Osteoblast (primary cell): ENCODE results near the gene MRC1. TPM values are rescaled to one million over a fixed set of nuclear protein-coding genes. Genes with fewer than 3 reads are reported as not detected.

Experiments
- DNase-seq: peaks from one replicate; pipeline ENCODE4 v3.0.0; 2011; ENCODE audit warnings: low spot score, mixed read lengths; ENCODE audit not compliant: insufficient read length; ENCODE audit errors: missing footprints
- H2AFZ ChIP-seq: 2 replicates; pipeline ENCODE4 v1.6.0; 2011; ENCODE audit warnings: mild to moderate bottlenecking, low read length
- H3K27ac ChIP-seq: 2 replicates; pipeline ENCODE4 v1.5.1; 2011; ENCODE audit warnings: mild to moderate bottlenecking, low read depth, low read length, moderate library complexity
- H3K27me3 ChIP-seq: 2 replicates; pipeline ENCODE4 v1.6.0; 2012; ENCODE audit warnings: mild to moderate bottlenecking, control low read depth, inconsistent platforms, low read length, moderate library complexity; ENCODE audit not compliant: insufficient read depth
- H3K36me3 ChIP-seq: 2 replicates; pipeline ENCODE4 v1.5.1; 2011; ENCODE audit warnings: mild to moderate bottlenecking, low read length, control low read depth, moderate library complexity; ENCODE audit not compliant: insufficient read depth
- H3K4me1 ChIP-seq: 2 replicates; pipeline ENCODE4 v1.5.1; 2011; ENCODE audit warnings: mild to moderate bottlenecking, low read length, control low read depth, moderate library complexity; ENCODE audit not compliant: insufficient read depth
- H3K4me2 ChIP-seq: 2 replicates; pipeline ENCODE4 v1.6.0; 2011; ENCODE audit warnings: mild to moderate bottlenecking, low read length; ENCODE audit not compliant: insufficient read depth
- H3K4me3 ChIP-seq: fragments of 200-600 bp; sonication (generic); 3 replicates; pipeline ENCODE4 v1.5.1; 2012; ENCODE audit warnings: mild to moderate bottlenecking, low read length, inconsistent platforms; ENCODE audit not compliant: insufficient read depth
- H3K79me2 ChIP-seq: 2 replicates; pipeline ENCODE4 v1.6.0; 2012; ENCODE audit warnings: mild to moderate bottlenecking, low read length, control low read depth, inconsistent platforms; ENCODE audit not compliant: insufficient read depth
- H3K9me3 ChIP-seq: 2 replicates; pipeline ENCODE4 v1.5.1; 2011; ENCODE audit warnings: low read depth, low read length, control low read depth
- H4K20me1 ChIP-seq: 2 replicates; pipeline ENCODE4 v1.6.0; 2012; ENCODE audit warnings: mild to moderate bottlenecking, low read length, control low read depth; ENCODE audit not compliant: insufficient read depth
- CTCF ChIP-seq: IDR thresholded peaks from 2 replicates; pipeline ENCODE4 v1.5.1; 2011; ENCODE audit warnings: mild to moderate bottlenecking, low read depth, low read length, moderate library complexity; ENCODE audit errors: extremely low read depth
- total RNA-seq: library from RNA; depleted of rRNA; stranded (reverse); fragments of >200 nt; gene quantifications from 2 replicates; pipeline ENCODE4 v1.2.3, GENCODE V29; 2012

The MRC1 gene
- total RNA-seq, 1 donor: 0.36 TPM

GRCh38 chr10:17788646-17789045, 20.5 kb upstream of the MRC1 start:
- Histone ChIP-seq H4K20me1 (no peaks in the 10 kb centered on the region), H3K4me3 (no peak overlapping the region), H3K27ac (no peak overlapping the region), H3K79me2 (no peaks in the 10 kb centered on the region), H3K9me3 (no peaks in the 10 kb centered on the region), H3K27me3 (no peaks in the 10 kb centered on the region), H3K36me3 (no peaks in the 10 kb centered on the region), H3K4me2 (no peak overlapping the region), H2AFZ (no peak overlapping the region), H3K4me1 (peaks cover 30% of the 10 kb centered on the region)
- no peak for TF ChIP-seq CTCF
- no peak for DNase-seq

DNA sequence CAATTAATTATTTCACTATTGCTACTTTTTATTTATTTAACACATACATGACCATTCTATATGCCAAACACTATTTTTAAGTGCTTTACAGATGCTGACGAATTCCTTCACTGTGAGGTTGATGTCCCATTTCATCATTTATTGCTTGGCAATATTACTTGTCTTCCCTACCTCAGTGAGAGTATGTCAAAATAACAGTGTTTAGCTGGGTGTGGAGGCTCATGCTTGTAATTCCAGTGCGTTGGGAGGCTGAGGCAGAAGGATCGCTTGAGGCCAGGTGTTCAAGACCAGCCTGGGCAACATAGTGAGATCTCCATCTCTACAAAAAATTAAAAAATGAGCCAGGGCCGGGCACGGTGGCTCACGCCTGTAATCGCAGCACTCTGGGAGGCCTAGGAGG, 19.8 kb upstream of the MRC1 start:
- Histone ChIP-seq H3K27me3 (no peaks in the 10 kb centered on the region), H3K4me2 (no peak overlapping the region), H3K36me3 (no peaks in the 10 kb centered on the region), H3K4me1 (peaks cover 22% of the 10 kb centered on the region), H3K9me3 (no peaks in the 10 kb centered on the region), H3K4me3 (no peak overlapping the region), H4K20me1 (no peaks in the 10 kb centered on the region), H3K79me2 (no peaks in the 10 kb centered on the region), H2AFZ (no peak overlapping the region), H3K27ac (no peak overlapping the region)
- TF ChIP-seq CTCF: no peak
- DNase-seq: no peak

DNA sequence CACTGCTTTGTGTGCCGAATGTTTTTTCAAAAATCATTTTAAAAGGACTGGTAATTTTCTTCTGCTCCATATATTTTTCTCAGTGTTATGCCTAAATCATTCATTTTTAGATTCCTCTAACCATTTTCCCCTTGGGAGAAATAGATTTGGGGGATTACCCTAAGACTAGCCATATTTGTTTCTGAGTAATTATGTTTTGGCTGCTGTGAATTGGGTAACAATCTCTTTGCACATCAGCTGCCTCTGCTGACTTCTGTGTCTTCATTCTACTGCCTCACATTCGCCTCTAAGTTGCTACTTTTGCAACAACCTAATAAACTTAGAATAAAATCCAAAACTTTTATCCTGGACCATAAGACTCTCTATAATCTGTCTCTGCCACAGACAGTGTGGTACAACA, 18.5 kb upstream of the MRC1 start:
- H3K9me3 ChIP-seq: no peaks in the 10 kb centered on the region
- DNase-seq: no peak
- H2AFZ ChIP-seq: no peak overlapping the region
- H4K20me1 ChIP-seq: no peaks in the 10 kb centered on the region
- no peak overlapping the region for H3K4me2 ChIP-seq
- H3K27me3 ChIP-seq: no peaks in the 10 kb centered on the region
- no peak for TF ChIP-seq CTCF
- H3K36me3 ChIP-seq: no peaks in the 10 kb centered on the region
- H3K27ac ChIP-seq: no peak overlapping the region
- H3K4me3 ChIP-seq: no peak overlapping the region
- H3K79me2 ChIP-seq: no peaks in the 10 kb centered on the region
- peaks cover 10% of the 10 kb centered on the region for H3K4me1 ChIP-seq

GRCh38 chr10:17792991-17793390, 16.2 kb upstream of the MRC1 start:
- Histone ChIP-seq H3K9me3 (no peaks in the 10 kb centered on the region), H3K4me2 (no peak overlapping the region), H2AFZ (peak overlapping the region; percentile 57), H3K27me3 (no peaks in the 10 kb centered on the region), H3K4me1 (no peaks in the 10 kb centered on the region), H4K20me1 (no peaks in the 10 kb centered on the region), H3K27ac (no peak overlapping the region), H3K36me3 (no peaks in the 10 kb centered on the region), H3K79me2 (no peaks in the 10 kb centered on the region), H3K4me3 (no peak overlapping the region)
- DNase-seq: no peak
- TF ChIP-seq CTCF: no peak
